ENCODE measurements around the gene ASPN.

DNA sequence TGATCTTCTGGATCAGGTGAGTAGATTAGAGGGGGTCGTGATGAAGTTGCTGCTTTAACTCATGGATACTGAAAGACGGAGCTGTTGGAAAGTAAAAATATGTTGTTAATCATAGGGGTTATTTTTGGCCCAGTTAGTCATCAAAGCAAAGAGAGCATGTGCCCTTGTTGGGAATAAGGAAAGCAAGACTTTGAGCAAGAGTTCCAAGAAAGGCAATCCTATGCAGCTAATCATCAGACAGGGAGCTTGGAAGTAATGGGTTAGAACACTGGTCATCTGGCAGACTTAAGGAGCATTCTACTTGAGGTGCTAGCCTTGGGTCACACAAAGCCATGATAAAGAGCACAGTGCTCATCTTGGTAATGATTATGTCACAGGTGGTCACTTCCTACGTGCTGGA lies 18.3 kb downstream of the ASPN start:
- TF ChIP-seq EZH2 (IDR thresholded peaks at IDR 0.05; ENCODE audit: insufficient read depth, poor library complexity, severe bottlenecking) (no peak), EZH2phosphoT487 (IDR thresholded peaks at IDR 0.05; ENCODE audit: insufficient read depth, low read depth) (no peak)

Measured in GM23248 (cell line).